H9 (cell line): Measurements from ENCODE around the gene SRPX2. TPM values are rescaled to one million over a fixed set of nuclear protein-coding genes. Genes with fewer than 3 reads are reported as not detected.

ENCODE experiments used
- DNase-seq: peaks from one replicate; pipeline ENCODE4 v3.0.0-alpha.2; 2017
- H2AFZ ChIP-seq: one replicate; pipeline ENCODE4 v1.6.1; 2013; ENCODE audit warnings: mild to moderate bottlenecking, low read length, control low read depth, moderate library complexity
- H2AK5ac ChIP-seq: 2 replicates; pipeline ENCODE4 v1.6.1; 2013; ENCODE audit warnings: low read length, control low read depth, mixed read lengths; ENCODE audit not compliant: insufficient read length
- H2BK120ac ChIP-seq: one replicate; pipeline ENCODE4 v1.6.1; 2013; ENCODE audit warnings: low read depth, mild to moderate bottlenecking, low read length, control low read depth, inconsistent platforms; ENCODE audit not compliant: poor library complexity, severe bottlenecking
- H2BK12ac ChIP-seq: 2 replicates; pipeline ENCODE4 v1.6.1; 2013; ENCODE audit warnings: low read length, control low read depth, mixed read lengths, low read depth; ENCODE audit not compliant: insufficient read length
- H2BK15ac ChIP-seq: 2 replicates; pipeline ENCODE4 v1.6.1; 2013; ENCODE audit warnings: low read depth, low read length, control low read depth
- H2BK20ac ChIP-seq: one replicate; pipeline ENCODE4 v1.6.1; 2013; ENCODE audit warnings: low read depth, mild to moderate bottlenecking, low read length, control low read depth, inconsistent platforms; ENCODE audit not compliant: poor library complexity, severe bottlenecking
- H2BK5ac ChIP-seq: 2 replicates; pipeline ENCODE4 v1.6.1; 2013; ENCODE audit warnings: low read length, control low read depth, mixed read lengths; ENCODE audit not compliant: insufficient read length
- H3K14ac ChIP-seq: 2 replicates; pipeline ENCODE4 v1.6.1; 2013; ENCODE audit warnings: low read length, control low read depth; ENCODE audit not compliant: insufficient read depth
- H3K18ac ChIP-seq: 2 replicates; pipeline ENCODE4 v1.6.1; 2013; ENCODE audit warnings: low read depth, mild to moderate bottlenecking, mixed read lengths, low read length, control low read depth; ENCODE audit not compliant: insufficient read length
- H3K23ac ChIP-seq: 2 replicates; pipeline ENCODE4 v1.6.1; 2013; ENCODE audit warnings: low read length, control low read depth, mixed read lengths, low read depth; ENCODE audit not compliant: insufficient read length
- H3K23me2 ChIP-seq: 2 replicates; pipeline ENCODE4 v1.6.1; 2013; ENCODE audit warnings: low read depth, mild to moderate bottlenecking, mixed read lengths, low read length, control low read depth; ENCODE audit not compliant: insufficient read length, poor library complexity, severe bottlenecking
- H3K27ac ChIP-seq: 2 replicates; pipeline ENCODE4 v1.5.1; 2013; ENCODE audit warnings: low read length, control low read depth, mixed read lengths, low read depth; ENCODE audit not compliant: insufficient read length
- H3K27me3 ChIP-seq: 2 replicates; pipeline ENCODE4 v1.6.1; 2013; ENCODE audit warnings: low read length, control low read depth, inconsistent platforms; ENCODE audit not compliant: insufficient read depth
- H3K4ac ChIP-seq: 2 replicates; pipeline ENCODE4 v1.6.1; 2013; ENCODE audit warnings: low read depth, mild to moderate bottlenecking, control low read depth, inconsistent platforms, low read length, moderate library complexity
- H3K4me1 ChIP-seq: 2 replicates; pipeline ENCODE4 v1.6.1; 2013; ENCODE audit warnings: low read length, control low read depth, inconsistent platforms; ENCODE audit not compliant: insufficient read depth
- H3K4me2 ChIP-seq: 2 replicates; pipeline ENCODE4 v1.6.1; 2013; ENCODE audit warnings: low read length, control low read depth, mixed read lengths; ENCODE audit not compliant: insufficient read length, insufficient read depth
- H3K56ac ChIP-seq: 2 replicates; pipeline ENCODE4 v1.6.1; 2013; ENCODE audit warnings: low read depth, mild to moderate bottlenecking, mixed read lengths, low read length, control low read depth; ENCODE audit not compliant: insufficient read length
- H3K79me1 ChIP-seq: 2 replicates; pipeline ENCODE4 v1.6.1; 2013; ENCODE audit warnings: low read depth, mild to moderate bottlenecking, moderate library complexity, low read length, control low read depth, inconsistent platforms; ENCODE audit not compliant: insufficient read depth, poor library complexity, severe bottlenecking
- H3K79me2 ChIP-seq: 2 replicates; pipeline ENCODE4 v1.6.1; 2013; ENCODE audit warnings: low read length, control low read depth, inconsistent platforms; ENCODE audit not compliant: insufficient read depth
- H3K9ac ChIP-seq: 2 replicates; pipeline ENCODE4 v1.6.1; 2013; ENCODE audit warnings: low read length, control low read depth, mixed read lengths; ENCODE audit not compliant: insufficient read length; ENCODE audit errors: extremely low read depth
- H3K9me3 ChIP-seq: one replicate; pipeline ENCODE4 v1.6.1; 2013; ENCODE audit warnings: low read depth, low read length, inconsistent platforms; ENCODE audit not compliant: control insufficient read depth
- H3T11ph ChIP-seq: one replicate; pipeline ENCODE4 v1.6.1; 2013; ENCODE audit warnings: mild to moderate bottlenecking, low read length, control low read depth, inconsistent platforms
- H4K20me1 ChIP-seq: one replicate; pipeline ENCODE4 v1.6.1; 2013; ENCODE audit not compliant: control insufficient read depth, insufficient read length, insufficient read depth
- H4K5ac ChIP-seq: 2 replicates; pipeline ENCODE4 v1.6.1; 2013; ENCODE audit warnings: low read depth, mild to moderate bottlenecking, mixed read lengths, low read length, control low read depth; ENCODE audit not compliant: insufficient read length
- H4K8ac ChIP-seq: replicated peaks from 2 replicates; pipeline ENCODE4 v1.6.1; 2013; ENCODE audit warnings: low read length, control low read depth, mixed read lengths, low read depth; ENCODE audit not compliant: insufficient read length
- H4K91ac ChIP-seq: 2 replicates; pipeline ENCODE4 v1.6.1; 2013; ENCODE audit warnings: low read depth, mild to moderate bottlenecking, moderate library complexity, mixed read lengths, low read length, control low read depth; ENCODE audit not compliant: insufficient read length
- H3K27ac Mint-ChIP-seq, 3 experiments: 2 replicates in 2 of 3; 3 replicates in 1 of 3; pipeline ENCODE4 v1.8.0; 2020 to 2021; ENCODE audit warnings: mixed read lengths in 3 of 3, mild to moderate bottlenecking in 1 of 3, moderate library complexity in 1 of 3
- H3K27me3 Mint-ChIP-seq: 2 replicates; pipeline ENCODE4 v1.8.0; 2021; ENCODE audit warnings: low read depth, mild to moderate bottlenecking, moderate library complexity, mixed read lengths
- H3K36me3 Mint-ChIP-seq, 3 experiments: 2 replicates in 2 of 3; 3 replicates in 1 of 3; pipeline ENCODE4 v1.8.0; 2020 to 2021; ENCODE audit warnings: low read depth in 3 of 3, mixed read lengths in 3 of 3; ENCODE audit not compliant: insufficient read depth in 1 of 3
- H3K4me1 Mint-ChIP-seq, 2 experiments: 2 replicates each; pipeline ENCODE4 v1.8.0; 2020; ENCODE audit warnings: mixed read lengths in 2 of 2
- H3K4me3 Mint-ChIP-seq, 2 experiments: 2 replicates in 1 of 2; 3 replicates in 1 of 2; pipeline ENCODE4 v1.8.0; 2020 to 2021; ENCODE audit warnings: mild to moderate bottlenecking in 2 of 2, mixed read lengths in 2 of 2, moderate library complexity in 1 of 2
- H3K9me3 Mint-ChIP-seq, 2 experiments: 2 replicates in 1 of 2; 3 replicates in 1 of 2; pipeline ENCODE4 v1.8.0; 2020; ENCODE audit warnings: mild to moderate bottlenecking in 2 of 2, mixed read lengths in 2 of 2, moderate library complexity in 1 of 2
- CTCF ChIP-seq: fragments of 200-600 bp; sonication (generic); conservative IDR thresholded peaks from 3 replicates; pipeline ENCODE4 v1.8.0; 2021; ENCODE audit warnings: antibody characterized with exemption, mild to moderate bottlenecking
- WGBS: extraction: QIAGEN DNeasy Blood & Tissue Kit; methylation state at CpG from one replicate; pipeline ENCODE4 v1.1.7; 2013; ENCODE audit warnings: missing lambda C conversion rate, low lambda C conversion rate, mixed read lengths; ENCODE audit not compliant: insufficient read length; ENCODE audit errors: extremely low coverage; 5-methylcytosine and 5-hydroxymethylcytosine counted together
- total RNA-seq: library from RNA; stranded (reverse); gene quantifications from 2 replicates; pipeline ENCODE4 v1.2.1, GENCODE V29; 2021

The SRPX2 gene
- total RNA-seq, 1 experiment from 2014 or later, result not detected

- Histone ChIP-seq H3T11ph (no peak overlapping the region), H3K4ac (no peak overlapping the region), H3K27me3 (no peaks in the 10 kb centered on the region), H2AFZ (no peak overlapping the region), H2AK5ac (no peak overlapping the region), H2BK20ac (no peak overlapping the region), H3K18ac (no peak overlapping the region), H3K56ac (no peak overlapping the region), H3K14ac (no peak overlapping the region), H2BK15ac (no peak overlapping the region), H4K5ac (no peak overlapping the region), H3K79me2 (no peaks in the 10 kb centered on the region), H3K4me1 (peaks cover 3% of the 10 kb centered on the region; the same call in 1 of the 2 replicates), H2BK12ac (no peak overlapping the region), H2BK120ac (no peak overlapping the region), H4K91ac (no peak overlapping the region), H3K23ac (no peak overlapping the region), H3K4me2 (no peak overlapping the region), H3K27ac (no peak overlapping the region), H2BK5ac (no peak overlapping the region), H3K9me3 (peaks cover 4% of the 10 kb centered on the region), H3K23me2 (no peaks in the 10 kb centered on the region), H3K9ac (no peak overlapping the region), H3K79me1 (no peaks in the 10 kb centered on the region), H4K8ac (no peak overlapping the region), H4K20me1 (no peaks in the 10 kb centered on the region)
- peaks cover 0 to 65% of the 10 kb centered on the region in 2 experiments; a peak in 3 of 5 replicates for H3K9me3 Mint-ChIP-seq
- no peak overlapping the region for H3K4me3 Mint-ChIP-seq
- H3K36me3 Mint-ChIP-seq, result peaks cover 0 to 2% (median 0%) of the 10 kb centered on the region in 3 experiments; a peak in 4 of 7 replicates
- no peak overlapping the region for H3K27ac Mint-ChIP-seq
- H3K4me1 Mint-ChIP-seq, result peaks cover 15 to 25% of the 10 kb centered on the region in 2 experiments
- no peak for DNase-seq
- peaks cover 8% of the 10 kb centered on the region for H3K27me3 Mint-ChIP-seq
- WGBS, result no CpG with 5 or more reads among the region's 4 CpGs
- no peak for TF ChIP-seq CTCF
These were observed 1.1 kb downstream of the SRPX2 start for GRCh38 chrX:100645106-100645505.
